Natural killer cell (primary cell): Measurements from ENCODE around the gene PTPRN2. TPM values are rescaled to one million over a fixed set of nuclear protein-coding genes. Genes with fewer than 3 reads are reported as not detected.
A peak's percentile ranks its signal among the peaks of the same experiment; 100 is the strongest.

Experiments used
- ATAC-seq, 3 donors: fragments of 150-1000 bp in 2 of 3; fragments of 200-7000 bp in 1 of 3; cut with Tn5 transposase; 1 replicate in 1 of 3; 2 replicates in 2 of 3; pipeline ENCODE4 v1.10.0; 2021; ENCODE audit warnings: mild to moderate bottlenecking in 2 of 3, moderate library complexity in 2 of 3
- DNase-seq, 2 donors: peaks; one replicate each; pipeline versions ENCODE4 v3.0.0 to v3.0.0-alpha.2; 2013 to 2021; ENCODE audit warnings: mixed read lengths in 1 of 2
- H3K27ac ChIP-seq: one replicate; pipeline ENCODE4 v1.5.1; 2013; ENCODE audit warnings: mild to moderate bottlenecking, low read length
- H3K27me3 ChIP-seq: one replicate; pipeline ENCODE4 v1.6.1; 2013; ENCODE audit warnings: low read length; ENCODE audit not compliant: control insufficient read depth, insufficient read depth
- H3K36me3 ChIP-seq: one replicate; pipeline ENCODE4 v1.6.1; 2013; ENCODE audit warnings: low read length; ENCODE audit not compliant: control insufficient read depth, insufficient read depth
- H3K4me1 ChIP-seq: one replicate; pipeline ENCODE4 v1.6.1; 2013; ENCODE audit warnings: low read length; ENCODE audit not compliant: control insufficient read depth, insufficient read depth
- H3K4me3 ChIP-seq: one replicate; pipeline ENCODE4 v1.5.1; 2013; ENCODE audit warnings: low read length
- H3K9me3 ChIP-seq: one replicate; pipeline ENCODE4 v1.6.1; 2013; ENCODE audit warnings: low read length; ENCODE audit not compliant: control insufficient read depth, insufficient read depth
- H3K27ac Mint-ChIP-seq, 2 donors: one replicate each; pipeline ENCODE4 v1.8.0; 2022; ENCODE audit warnings: mild to moderate bottlenecking in 2 of 2, mixed read lengths in 2 of 2, moderate library complexity in 1 of 2
- H3K27me3 Mint-ChIP-seq, 2 donors: one replicate each; pipeline ENCODE4 v1.8.0; 2022; ENCODE audit warnings: low read depth in 2 of 2, mixed read lengths in 2 of 2
- H3K36me3 Mint-ChIP-seq: one replicate; pipeline ENCODE4 v1.8.0; 2022; ENCODE audit warnings: mixed read lengths
- H3K4me1 Mint-ChIP-seq, 2 donors: one replicate each; pipeline ENCODE4 v1.8.0; 2022; ENCODE audit warnings: mixed read lengths in 2 of 2
- H3K4me3 Mint-ChIP-seq: one replicate; pipeline ENCODE4 v1.8.0; 2022; ENCODE audit warnings: mild to moderate bottlenecking, moderate library complexity, mixed read lengths
- H3K9me3 Mint-ChIP-seq, 2 donors: one replicate each; pipeline ENCODE4 v1.8.0; 2022; ENCODE audit warnings: mixed read lengths in 2 of 2
- WGBS: methylation state at CpG from one replicate; pipeline ENCODE4 v1.1.7; 2013; ENCODE audit warnings: missing lambda C conversion rate; ENCODE audit not compliant: insufficient coverage; 5-methylcytosine and 5-hydroxymethylcytosine counted together
- intact Hi-C: fragments of 100-400 bp; cut with micrococcal nuclease; formaldehyde crosslinking; loops from one replicate; pipeline ENCODE4 v1.14.2; 2022
- total RNA-seq, 4 donors: library from RNA; stranded (reverse); fragments of 120-200 nt in 1 of 4; gene quantifications; one replicate each; pipeline versions ENCODE4 v1.2.3 to v1.2.4, GENCODE V29; 2013 to 2022
- TF ChIP-seq, protein P1 (sequence below): fragments of 200-600 bp; IDR thresholded peaks from one replicate; pipeline ENCODE4 v1.8.0; 2022; ENCODE audit warnings: antibody characterized with exemption

Gene PTPRN2
- total RNA-seq, 3 donors from 2014 or later (not counting 1 experiment from before 2014, with no cell fraction given): 1.3 to 2.5 (median 1.9) TPM

- Mint-ChIP-seq H3K27me3 (peaks cover 11 to 21% of the 10 kb centered on the region in 2 donors), H3K4me3 (no peak overlapping the region), H3K27ac (no peak overlapping the region), H3K36me3 (no peaks in the 10 kb centered on the region), H3K4me1 (peaks cover 8 to 12% of the 10 kb centered on the region in 2 donors), H3K9me3 (no peaks in the 10 kb centered on the region)
- peaks cover 12% of the 10 kb centered on the region for H3K4me1 ChIP-seq
- DNase-seq (no peak), ATAC-seq (no peak)
- TF ChIP-seq, protein P1, sequence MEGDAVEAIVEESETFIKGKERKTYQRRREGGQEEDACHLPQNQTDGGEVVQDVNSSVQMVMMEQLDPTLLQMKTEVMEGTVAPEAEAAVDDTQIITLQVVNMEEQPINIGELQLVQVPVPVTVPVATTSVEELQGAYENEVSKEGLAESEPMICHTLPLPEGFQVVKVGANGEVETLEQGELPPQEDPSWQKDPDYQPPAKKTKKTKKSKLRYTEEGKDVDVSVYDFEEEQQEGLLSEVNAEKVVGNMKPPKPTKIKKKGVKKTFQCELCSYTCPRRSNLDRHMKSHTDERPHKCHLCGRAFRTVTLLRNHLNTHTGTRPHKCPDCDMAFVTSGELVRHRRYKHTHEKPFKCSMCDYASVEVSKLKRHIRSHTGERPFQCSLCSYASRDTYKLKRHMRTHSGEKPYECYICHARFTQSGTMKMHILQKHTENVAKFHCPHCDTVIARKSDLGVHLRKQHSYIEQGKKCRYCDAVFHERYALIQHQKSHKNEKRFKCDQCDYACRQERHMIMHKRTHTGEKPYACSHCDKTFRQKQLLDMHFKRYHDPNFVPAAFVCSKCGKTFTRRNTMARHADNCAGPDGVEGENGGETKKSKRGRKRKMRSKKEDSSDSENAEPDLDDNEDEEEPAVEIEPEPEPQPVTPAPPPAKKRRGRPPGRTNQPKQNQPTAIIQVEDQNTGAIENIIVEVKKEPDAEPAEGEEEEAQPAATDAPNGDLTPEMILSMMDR: no peak
- H3K36me3 ChIP-seq: no peaks in the 10 kb centered on the region
- no peak overlapping the region for H3K4me3 ChIP-seq
- intact Hi-C loops: loop anchor here (10.0 kb wide), 1 partner anchor 245 kb away; no protein-coding TSS in a partner anchor
- peaks cover 7% of the 10 kb centered on the region for H3K9me3 ChIP-seq
- no peak overlapping the region for H3K27ac ChIP-seq
- WGBS: 90% methylated on average over 12 of the region's 12 CpGs
- peaks cover 12% of the 10 kb centered on the region for H3K27me3 ChIP-seq
These were observed 2.5 kb upstream of the PTPRN2 start for GRCh38 chr7:158590181-158590530.

DNA sequence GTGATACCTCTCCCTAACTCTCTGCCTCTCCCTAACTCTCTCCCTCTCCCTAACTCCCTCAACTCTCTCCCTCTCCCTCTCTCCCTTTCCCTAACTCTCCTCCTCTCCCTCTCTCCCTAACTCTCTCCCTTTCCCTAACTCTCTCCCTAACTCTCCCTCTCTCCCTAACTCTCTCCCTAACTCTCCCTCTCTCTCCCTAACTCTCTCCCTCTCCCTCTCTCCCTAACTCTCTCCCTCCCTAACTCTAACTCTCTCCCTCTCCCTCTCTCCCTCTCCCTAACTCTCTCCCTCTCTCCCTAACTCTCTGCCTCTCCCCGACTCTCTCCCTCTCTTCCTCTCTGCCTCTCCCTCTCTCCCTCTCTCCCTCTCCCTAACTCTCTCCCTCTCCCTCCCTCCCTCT, 2.0 kb upstream of the PTPRN2 start:
- H3K27ac Mint-ChIP-seq: no peak overlapping the region
- WGBS: 57% methylated on average over 1 of the region's 1 CpG
- Histone ChIP-seq H3K9me3 (peaks cover 3% of the 10 kb centered on the region), H3K4me3 (no peak overlapping the region), H3K36me3 (no peaks in the 10 kb centered on the region), H3K27me3 (peaks cover 17% of the 10 kb centered on the region), H3K4me1 (peaks cover 12% of the 10 kb centered on the region), H3K27ac (no peak overlapping the region)
- H3K9me3 Mint-ChIP-seq: no peaks in the 10 kb centered on the region
- peaks cover 16 to 21% of the 10 kb centered on the region in 2 donors for H3K27me3 Mint-ChIP-seq
- peaks cover 8 to 12% of the 10 kb centered on the region in 2 donors for H3K4me1 Mint-ChIP-seq
- DNase-seq (no peak), ATAC-seq (no peak)
- H3K4me3 Mint-ChIP-seq: no peak overlapping the region
- TF ChIP-seq, protein P1: no peak
- intact Hi-C loops: loop anchor here (10.0 kb wide), 1 partner anchor 245 kb away; no protein-coding TSS in a partner anchor
- no peaks in the 10 kb centered on the region for H3K36me3 Mint-ChIP-seq

- peaks cover 8 to 12% of the 10 kb centered on the region in 2 donors for H3K4me1 Mint-ChIP-seq
- Histone ChIP-seq H3K9me3 (peaks cover 2% of the 10 kb centered on the region), H3K27ac (no peak overlapping the region), H3K4me1 (peaks cover 12% of the 10 kb centered on the region), H3K4me3 (no peak overlapping the region), H3K27me3 (peaks cover 22% of the 10 kb centered on the region), H3K36me3 (no peaks in the 10 kb centered on the region)
- ATAC-seq: no peak
- H3K9me3 Mint-ChIP-seq: no peaks in the 10 kb centered on the region
- DNase-seq: no peak
- no peaks in the 10 kb centered on the region for H3K36me3 Mint-ChIP-seq
- TF ChIP-seq, protein P1: no peak
- no peak overlapping the region for H3K27ac Mint-ChIP-seq
- 70% methylated on average over 14 of the region's 16 CpGs for WGBS
- peaks cover 23 to 26% of the 10 kb centered on the region in 2 donors for H3K27me3 Mint-ChIP-seq
- H3K4me3 Mint-ChIP-seq: peak overlapping the region; percentile 77
- intact Hi-C loops: no loop called here
These were observed 1.3 kb upstream of the PTPRN2 start for GRCh38 chr7:158588878-158589442.
